Common myeloid progenitor, CD34-positive (primary cell): ENCODE measurements around the gene SLC6A11.

Experiments used
- CTCF ChIA-PET: fragments of 350-600 bp; sonication (Branson Sonifier 250); formaldehyde crosslinking; loops from one replicate; lab custom pipeline; 2021; ENCODE audit warnings: antibody characterized with exemption; lab: Charles Lee
- POLR2A ChIA-PET: fragments of 350-600 bp; sonication (Branson Sonifier 250); formaldehyde crosslinking; loops from one replicate; lab custom pipeline; 2021; ENCODE audit warnings: antibody characterized with exemption; lab: Charles Lee
- DNase-seq, 3 donors: peaks; one replicate each; pipeline versions ENCODE4 v3.0.0 to v3.0.0-alpha.2; 2013
- H3K27ac ChIP-seq, 2 experiments: 1 replicate in 1 of 2; 2 replicates in 1 of 2; pipeline ENCODE4 v1.7.0; 2013; ENCODE audit warnings: inconsistent platforms in 2 of 2, low read length in 2 of 2, mild to moderate bottlenecking in 2 of 2, low read depth in 1 of 2, moderate library complexity in 1 of 2; ENCODE audit not compliant: severe bottlenecking in 2 of 2, insufficient read depth in 1 of 2, poor library complexity in 1 of 2
- H3K27me3 ChIP-seq, 5 experiments: replicated peaks in 2 of 5; 1 replicate in 3 of 5; 2 replicates in 2 of 5; pipeline versions ENCODE4 v1.6.1 to v1.7.0; 2013; ENCODE audit warnings: low read length in 4 of 5, mild to moderate bottlenecking in 2 of 5, moderate library complexity in 2 of 5, inconsistent platforms in 1 of 5; ENCODE audit not compliant: insufficient read depth in 5 of 5, control insufficient read depth in 4 of 5
- H3K36me3 ChIP-seq, 4 experiments: 1 replicate in 2 of 4; 2 replicates in 2 of 4; pipeline versions ENCODE4 v1.6.1 to v1.7.0; 2013; ENCODE audit warnings: low read length in 3 of 4, control low read depth in 1 of 4, mild to moderate bottlenecking in 1 of 4; ENCODE audit not compliant: control insufficient read depth in 4 of 4, insufficient read depth in 4 of 4
- H3K4me1 ChIP-seq, 4 experiments: 1 replicate in 3 of 4; 2 replicates in 1 of 4; pipeline versions ENCODE4 v1.6.1 to v1.7.1; 2013; ENCODE audit warnings: low read length in 3 of 4, mild to moderate bottlenecking in 3 of 4, control low read depth in 1 of 4, inconsistent platforms in 1 of 4, moderate library complexity in 1 of 4; ENCODE audit not compliant: control insufficient read depth in 4 of 4, insufficient read depth in 4 of 4; ENCODE audit errors: control extremely low read depth in 1 of 4
- H3K4me3 ChIP-seq, 7 experiments: 1 replicate in 4 of 7; 2 replicates in 3 of 7; pipeline versions ENCODE4 v1.5.1 to v1.7.0; 2013; ENCODE audit warnings: mild to moderate bottlenecking in 7 of 7, low read length in 6 of 7, moderate library complexity in 6 of 7, inconsistent platforms in 2 of 7, low read depth in 2 of 7, control low read depth in 1 of 7; ENCODE audit not compliant: insufficient read depth in 4 of 7, control insufficient read depth in 1 of 7; ENCODE audit errors: extremely low read depth in 1 of 7
- H3K9me3 ChIP-seq, 5 experiments: 1 replicate in 4 of 5; 2 replicates in 1 of 5; pipeline versions ENCODE4 v1.6.1 to v1.7.1; 2013; ENCODE audit warnings: low read length in 4 of 5, mild to moderate bottlenecking in 2 of 5, inconsistent platforms in 1 of 5, low read depth in 1 of 5, moderate library complexity in 1 of 5; ENCODE audit not compliant: control insufficient read depth in 4 of 5, insufficient read depth in 2 of 5; ENCODE audit errors: control extremely low read depth in 1 of 5
- WGBS: methylation state at CpG from one replicate; pipeline ENCODE4 v1.1.5; 2013; ENCODE audit not compliant: insufficient coverage; 5-methylcytosine and 5-hydroxymethylcytosine counted together

Gene SLC6A11

DNA sequence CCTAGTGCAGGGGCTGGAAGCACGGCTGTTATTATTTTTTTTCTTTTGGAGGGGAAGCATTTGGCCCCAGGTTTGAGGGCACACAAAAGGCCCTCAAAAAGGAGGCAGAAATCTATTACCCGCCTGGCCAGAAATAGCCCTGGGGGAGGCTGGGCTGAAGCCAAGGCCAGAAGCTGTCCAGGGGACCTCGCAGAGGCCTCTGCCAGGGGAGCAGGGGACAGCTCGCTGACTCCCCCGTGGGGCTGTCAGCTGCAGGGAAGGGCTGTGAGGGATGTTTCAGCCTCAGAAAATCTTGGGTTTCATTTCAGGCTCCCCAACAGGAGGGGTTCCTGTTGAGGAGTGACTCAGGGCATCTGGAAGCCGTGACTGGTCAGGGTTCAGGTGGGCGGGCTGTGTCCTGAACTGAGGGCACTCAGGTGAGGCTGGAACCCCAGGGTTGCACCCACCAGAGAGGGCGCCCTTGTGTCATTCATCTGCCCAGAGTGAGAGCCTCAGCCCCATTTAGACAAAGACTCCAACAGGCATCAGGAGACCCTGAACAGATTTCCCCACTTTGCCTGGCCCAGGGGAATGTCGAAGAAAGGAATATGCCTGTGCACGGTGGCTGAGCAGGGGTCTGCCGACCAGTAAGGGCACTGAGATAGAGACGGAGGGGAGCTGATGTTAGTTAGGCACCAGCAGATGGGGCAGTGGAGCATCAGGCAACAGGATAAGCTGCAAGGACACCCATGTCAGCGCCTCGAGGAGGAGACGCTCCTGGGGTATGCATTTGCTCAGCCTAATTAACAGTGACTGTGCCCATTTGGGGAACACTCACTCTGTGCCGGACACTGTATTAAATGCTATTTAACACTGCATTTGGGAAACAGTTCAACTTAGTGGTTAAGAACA, 43.5 kb upstream of the SLC6A11 start:
- Histone ChIP-seq H3K9me3 (no peaks in the 10 kb centered on the region), H3K27ac (no peak overlapping the region), H3K36me3 (no peaks in the 10 kb centered on the region), H3K27me3 (peaks cover 3 to 22% (median 5%) of the 10 kb centered on the region in 5 experiments), H3K4me1 (peaks cover 0 to 4% (median 0%) of the 10 kb centered on the region in 4 experiments), H3K4me3 (no peak overlapping the region)
- 47% methylated on average over 14 of the region's 16 CpGs for WGBS
- ChIA-PET CTCF (interaction anchor here (0.9 to 4.3 kb wide), 10 partner anchors 11 to 148 kb away, joined by 3 to 21 read pairs (median 4); no protein-coding TSS in a partner anchor), POLR2A (no interaction called here)
- peak; percentile 16 to 39 (median 19) for DNase-seq

GRCh38 chr3:10774129-10774670, 41.8 kb upstream of the SLC6A11 start:
- Histone ChIP-seq H3K4me3 (no peak overlapping the region), H3K9me3 (no peaks in the 10 kb centered on the region), H3K27ac (no peak overlapping the region), H3K4me1 (peaks cover 0 to 4% (median 0%) of the 10 kb centered on the region in 4 experiments), H3K27me3 (peaks cover 3 to 12% (median 5%) of the 10 kb centered on the region in 5 experiments), H3K36me3 (no peaks in the 10 kb centered on the region)
- ChIA-PET POLR2A (no interaction called here), CTCF (interaction anchor here (1.3 to 4.3 kb wide), 2 partner anchors 15 to 110 kb away, joined by 4 to 21 read pairs; no protein-coding TSS in a partner anchor)
- DNase-seq, result no peak
- WGBS, result 97% methylated on average over 5 of the region's 8 CpGs

DNA sequence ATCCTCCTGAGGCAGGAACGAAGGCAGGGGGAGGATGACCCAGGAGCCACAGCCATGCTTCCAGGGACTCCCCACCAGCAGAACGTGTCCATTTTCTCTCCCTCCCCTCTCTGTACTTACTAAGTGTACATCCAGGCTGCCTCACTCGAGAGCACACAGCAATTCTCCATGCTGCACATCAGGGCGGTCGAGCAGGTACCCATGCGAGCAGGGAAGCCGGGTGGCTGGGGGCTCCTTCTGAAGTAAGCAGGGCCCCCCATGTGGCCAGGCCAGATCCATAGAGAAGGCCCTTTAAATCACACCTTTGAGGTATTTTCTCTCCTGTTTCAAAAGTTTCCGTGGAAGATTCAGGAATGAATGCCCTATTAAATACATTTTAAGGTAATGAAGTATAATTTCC, 41.2 kb upstream of the SLC6A11 start:
- Histone ChIP-seq H3K4me1 (peaks cover 0 to 4% (median 0%) of the 10 kb centered on the region in 4 experiments), H3K27me3 (peaks cover 3 to 12% (median 5%) of the 10 kb centered on the region in 5 experiments), H3K36me3 (no peaks in the 10 kb centered on the region), H3K9me3 (no peaks in the 10 kb centered on the region), H3K4me3 (no peak overlapping the region), H3K27ac (no peak overlapping the region)
- ChIA-PET CTCF (interaction anchor here (4.3 kb wide), 1 partner anchor 16 kb away, joined by 21 read pairs; no protein-coding TSS in a partner anchor), POLR2A (no interaction called here)
- DNase-seq, result no peak
- WGBS, result 91% methylated on average over 5 of the region's 8 CpGs

DNA sequence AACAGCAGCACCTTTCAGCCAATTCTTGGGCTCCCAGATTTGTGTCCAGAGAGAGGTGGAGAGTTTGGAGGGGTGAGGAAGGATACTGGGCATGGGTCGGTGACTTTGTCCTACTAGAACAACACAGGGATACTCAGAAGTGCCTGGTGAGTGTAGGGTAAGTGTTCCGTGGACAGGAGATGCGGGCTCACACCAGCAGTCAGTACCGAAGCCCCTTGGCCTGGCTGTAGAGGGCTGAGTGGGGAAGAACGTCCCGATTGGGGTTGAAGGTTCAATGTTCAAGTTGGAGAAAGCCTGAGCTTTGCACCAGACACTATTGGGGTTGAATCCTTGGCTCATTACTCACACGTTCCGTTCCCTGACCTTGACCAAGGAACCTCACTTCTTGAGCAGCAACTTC, 40.8 kb upstream of the SLC6A11 start:
- WGBS, result 73% methylated on average over 5 of the region's 8 CpGs

GRCh38 chr3:10775828-10776227, 40.2 kb upstream of the SLC6A11 start:
- no peak overlapping the region for H3K27ac ChIP-seq
- no peaks in the 10 kb centered on the region for H3K36me3 ChIP-seq
- DNase-seq, result no peak
- H3K9me3 ChIP-seq, result no peaks in the 10 kb centered on the region
- peaks cover 3 to 12% (median 5%) of the 10 kb centered on the region in 5 experiments for H3K27me3 ChIP-seq
- WGBS, result 95% methylated on average over 3 of the region's 3 CpGs
- H3K4me1 ChIP-seq, result peaks cover 0 to 4% (median 0%) of the 10 kb centered on the region in 4 experiments
- CTCF ChIA-PET, result interaction anchor here (1.0 to 4.3 kb wide), 2 partner anchors 17 to 112 kb away, joined by 3 to 21 read pairs; no protein-coding TSS in a partner anchor
- H3K4me3 ChIP-seq, result no peak overlapping the region
- POLR2A ChIA-PET, result no interaction called here

More for the DNA sequence above, 40.8 kb upstream of the SLC6A11 start:
- CTCF ChIA-PET, result interaction anchor here (4.3 kb wide), 1 partner anchor 16 kb away, joined by 21 read pairs; no protein-coding TSS in a partner anchor
- no peak overlapping the region for H3K4me3 ChIP-seq
- no peaks in the 10 kb centered on the region for H3K36me3 ChIP-seq
- peaks cover 0 to 4% (median 0%) of the 10 kb centered on the region in 4 experiments for H3K4me1 ChIP-seq
- no peak for DNase-seq
- no peaks in the 10 kb centered on the region for H3K9me3 ChIP-seq
- no peak overlapping the region for H3K27ac ChIP-seq
- POLR2A ChIA-PET, result no interaction called here
- peaks cover 3 to 12% (median 5%) of the 10 kb centered on the region in 5 experiments for H3K27me3 ChIP-seq

DNA sequence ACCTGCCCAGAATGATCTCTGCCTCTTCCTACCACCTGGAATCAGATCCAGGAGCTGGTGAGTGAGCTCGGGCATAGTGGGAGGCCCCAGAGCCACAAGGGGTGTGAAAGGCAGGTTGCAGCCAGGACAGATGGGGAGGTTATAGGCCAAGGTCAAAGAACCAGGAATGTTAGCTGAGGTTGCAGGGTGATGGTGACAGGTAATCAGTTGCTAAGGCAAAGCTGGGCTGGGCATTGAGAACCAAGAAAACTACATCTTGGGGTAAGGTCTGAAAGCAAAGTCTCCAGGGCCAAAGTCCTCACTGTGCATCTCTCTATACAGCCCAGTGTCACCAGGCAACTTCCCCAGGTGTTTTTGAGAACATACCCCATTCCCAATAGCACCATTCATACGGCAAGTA, 38.4 kb upstream of the SLC6A11 start:
- Histone ChIP-seq H3K4me1 (no peaks in the 10 kb centered on the region), H3K36me3 (no peaks in the 10 kb centered on the region), H3K27ac (no peak overlapping the region), H3K9me3 (no peaks in the 10 kb centered on the region), H3K4me3 (no peak overlapping the region), H3K27me3 (peaks cover 0 to 12% (median 5%) of the 10 kb centered on the region in 5 experiments)
- 80% methylated on average over 1 of the region's 2 CpGs for WGBS
- ChIA-PET POLR2A (no interaction called here), CTCF (no interaction called here)
- no peak for DNase-seq
